ENCODE measurements around the gene CD74. TPM values are rescaled to one million over a fixed set of nuclear protein-coding genes. Genes with fewer than 3 reads are reported as not detected.
A peak's percentile ranks its signal among the peaks of the same experiment; 100 is the strongest.

The CD74 gene
- total RNA-seq: 1,000 to 10,000 TPM in 5 of 6 donors, 100 to 1,000 TPM in 1; 957 to 4,783 (median 3,180) TPM

GRCh38 chr5:150412319-150413175, at the start of gene CD74:
Gene CD74, minus strand, starts transcription at chr5:150412910. Its CDS starts 161 bp downstream, at chr5:150412749.
- Histone ChIP-seq H3K27ac (peak within 1 kb of the TSS; percentile 93 to 95 (median 94)), H3K36me3 (peaks cover 0 to 10% (median 5%) of the 10 kb centered on the region in 4 donors), H3K4me1 (peaks cover 37 to 60% (median 47%) of the 10 kb centered on the region in 4 donors), H3K27me3 (no peaks in the 10 kb centered on the region), H3K4me3 (peak within 1 kb of the TSS; percentile 54 to 66 (median 62)), H3K9me3 (no peaks in the 10 kb centered on the region)
- TF ChIP-seq POLR2A (IDR thresholded peaks at IDR 0.05) (peak in 3 of 4 donors; percentile 73 to 98 (median 92)), POLR2AphosphoS5 (IDR thresholded peaks at IDR 0.05) (peak; percentile 92 to 98), EP300 (IDR thresholded peaks at IDR 0.05) (no peak), CTCF (IDR thresholded peaks at IDR 0.05) (peak in 1 of 6 experiments; percentile 5)
- WGBS, 2 donors: 3 to 15% methylated on average over 9 to 20 of the region's 20 CpGs
- DNase-seq (peak; percentile 92 to 99), ATAC-seq (ENCODE audit: low FRiP score in 2 of 2) (peak; percentile 80 to 92)

GRCh38 chr5:150461231-150461630, 48.5 kb upstream of the CD74 start:
- Histone ChIP-seq H3K27me3 (no peaks in the 10 kb centered on the region), H3K4me1 (peaks cover 17 to 30% (median 25%) of the 10 kb centered on the region in 4 donors), H3K9me3 (no peaks in the 10 kb centered on the region), H3K27ac (peak overlapping the region in 3 of 4 donors; percentile 19 to 70 (median 59)), H3K4me3 (no peak overlapping the region), H3K36me3 (no peaks in the 10 kb centered on the region)
- DNase-seq: peak in 1 of 2 donors; percentile 65
- TF ChIP-seq POLR2A (IDR thresholded peaks at IDR 0.05) (no peak), CTCF (IDR thresholded peaks at IDR 0.05) (no peak), EP300 (IDR thresholded peaks at IDR 0.05) (no peak), POLR2AphosphoS5 (IDR thresholded peaks at IDR 0.05) (no peak)
- 14 to 51% methylated on average over 1 to 2 of the region's 2 CpGs for WGBS, 2 donors
- ATAC-seq (ENCODE audit: low FRiP score in 2 of 2): no peak

GRCh38 chr5:150460781-150461180, 48.1 kb upstream of the CD74 start:
- Histone ChIP-seq H3K4me1 (peaks cover 17 to 27% (median 21%) of the 10 kb centered on the region in 4 donors), H3K27ac (peak overlapping the region in 3 of 4 donors; percentile 19 to 70 (median 59)), H3K36me3 (no peaks in the 10 kb centered on the region), H3K9me3 (no peaks in the 10 kb centered on the region), H3K27me3 (no peaks in the 10 kb centered on the region), H3K4me3 (no peak overlapping the region)
- WGBS, 2 donors: 38 to 53% methylated on average over 2 of the region's 2 CpGs
- DNase-seq: no peak
- no peak for TF ChIP-seq EP300 (IDR thresholded peaks at IDR 0.05)
- no peak for TF ChIP-seq CTCF (IDR thresholded peaks at IDR 0.05)
- TF ChIP-seq POLR2A (IDR thresholded peaks at IDR 0.05): no peak
- no peak for ATAC-seq (ENCODE audit: low FRiP score in 2 of 2)

- TF ChIP-seq CTCF (IDR thresholded peaks at IDR 0.05) (peak; percentile 83 to 91 (median 88)), POLR2AphosphoS5 (IDR thresholded peaks at IDR 0.05) (no peak)
- DNase-seq: peak; percentile 75 to 96
- no peaks in the 10 kb centered on the region for H3K27me3 ChIP-seq
- H3K9me3 ChIP-seq: no peaks in the 10 kb centered on the region
- ATAC-seq (ENCODE audit: low FRiP score in 2 of 2): peak; percentile 95 to 97
- H3K27ac ChIP-seq: peak overlapping the region in 3 of 4 donors; percentile 26 to 67 (median 57)
- no peaks in the 10 kb centered on the region for H3K36me3 ChIP-seq
- H3K4me1 ChIP-seq: peaks cover 6 to 14% (median 10%) of the 10 kb centered on the region in 4 donors
- WGBS, 2 donors: 17 to 24% methylated on average over 12 to 36 of the region's 36 CpGs
- H3K4me3 ChIP-seq: peak overlapping the region in 3 of 4 donors; percentile 13 to 38 (median 24)
These were observed 46.3 kb upstream of the CD74 start for GRCh38 chr5:150458802-150459557.
